H1 (cell line): ENCODE results near the gene KIAA1614. TPM values are rescaled to one million over a fixed set of nuclear protein-coding genes. Genes with fewer than 3 reads are reported as not detected.

Source experiments
- CHD1 ChIP-seq: IDR thresholded peaks from 2 replicates; pipeline ENCODE4 v1.6.1; 2012; ENCODE audit warnings: low read depth, low read length, improper control_type of control experiment
- CTCF ChIP-seq, 3 experiments: IDR thresholded peaks; 1 replicate in 2 of 3; 2 replicates in 1 of 3; pipeline versions ENCODE4 v1.5.1 to v1.6.1; 2011; ENCODE audit warnings: low read length in 3 of 3, mild to moderate bottlenecking in 3 of 3, inconsistent platforms in 2 of 3, low read depth in 1 of 3, moderate library complexity in 1 of 3; ENCODE audit not compliant: insufficient read depth in 1 of 3; ENCODE audit errors: control extremely low read depth in 1 of 3
- NANOG ChIP-seq: IDR thresholded peaks from 2 replicates; pipeline ENCODE4 v1.6.1; 2011; ENCODE audit warnings: low read length, low read depth, mild to moderate bottlenecking, inconsistent platforms; ENCODE audit not compliant: insufficient read depth, poor library complexity, severe bottlenecking
- POLR2AphosphoS5 ChIP-seq: IDR thresholded peaks from 2 replicates; pipeline ENCODE4 v1.6.1; 2011; ENCODE audit warnings: low read depth, low read length
- POU5F1 ChIP-seq: IDR thresholded peaks from 2 replicates; pipeline ENCODE4 v1.6.1; 2011; ENCODE audit warnings: low read depth, mild to moderate bottlenecking, low read length, moderate library complexity
- SIRT6 ChIP-seq: IDR thresholded peaks from one replicate; pipeline ENCODE4 v1.7.1; 2012; ENCODE audit warnings: low read length, inconsistent platforms
- SRF ChIP-seq: IDR thresholded peaks from 2 replicates; pipeline ENCODE4 v1.6.1; 2011; ENCODE audit warnings: mild to moderate bottlenecking, low read depth, low read length, moderate library complexity
- TEAD4 ChIP-seq: IDR thresholded peaks from 2 replicates; pipeline ENCODE4 v1.6.1; 2012; ENCODE audit warnings: low read depth, low read length, inconsistent platforms, mixed read lengths
- polyA plus RNA-seq, 7 experiments: library from polyadenylated mRNA; depleted of rRNA in 3 of 7; stranded (reverse) in 5 of 7; unstranded in 2 of 7; fragments of >200 nt in 5 of 7; fragments of 200-250 nt in 2 of 7; gene quantifications; 1 replicate in 5 of 7; 2 replicates in 1 of 7; 4 replicates in 1 of 7; pipeline versions ENCODE4 v1.2.1 to v1.2.3, GENCODE V29; 2011 to 2013; ENCODE audit warnings: missing spikeins in 2 of 7, mixed read lengths in 2 of 7
- total RNA-seq: library from RNA; stranded (reverse); fragmentation: NEBNext Ultra II Directional; extraction: Animal tissue kit (Norgen Biotek cat#: 25700); gene quantifications from 2 replicates; pipeline ENCODE4 v1.2.1, GENCODE V29; 2021
- TF ChIP-seq, protein P1 (sequence below): IDR thresholded peaks from 2 replicates; pipeline ENCODE4 v1.6.1; 2012; ENCODE audit warnings: low read length, inconsistent platforms

Gene KIAA1614
- total and polyA plus RNA-seq, 2 of the 8 experiments (the other 6 are each of a cell fraction or from before 2014, with no cell fraction given): 1.3 to 3.1 TPM

DNA sequence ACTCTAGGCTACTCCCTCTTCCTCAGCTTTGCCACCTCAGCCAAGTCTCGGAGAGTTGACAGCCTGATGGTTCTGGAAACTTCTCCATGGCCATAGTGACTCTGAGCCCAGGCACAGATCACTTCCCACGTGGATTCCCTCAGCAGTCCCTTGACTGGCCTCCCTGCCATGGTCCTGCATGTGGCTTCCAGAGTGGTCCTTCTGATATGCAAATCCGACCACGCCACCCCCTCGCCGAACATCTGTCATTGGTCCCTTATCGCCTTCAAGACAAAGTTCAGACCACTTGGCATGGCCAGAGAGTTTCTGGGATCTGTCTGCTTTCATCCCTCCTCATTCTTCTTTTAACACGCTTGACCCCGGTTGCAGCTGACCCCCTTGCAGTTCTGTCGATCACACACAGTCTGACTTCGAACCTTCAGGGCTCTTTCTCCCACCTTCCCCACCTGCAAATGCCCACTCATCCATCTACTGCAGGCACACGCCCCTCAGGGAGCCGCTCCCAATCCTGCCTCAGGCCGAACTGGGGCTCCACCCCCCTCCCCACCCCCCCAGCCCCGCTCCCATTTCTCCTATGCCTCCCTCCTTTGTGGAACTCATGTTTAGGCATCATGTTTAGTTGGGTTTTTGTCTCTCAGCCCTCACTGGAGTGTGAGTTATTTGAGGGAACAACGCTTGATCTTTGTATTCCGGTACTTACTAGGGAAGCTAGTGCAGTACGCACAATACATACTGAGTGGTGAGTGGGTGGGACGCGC lies 29.0 kb downstream of the KIAA1614 start (continued):
- no peak for TF ChIP-seq CTCF (IDR thresholded peaks at IDR 0.05; ENCODE audit: control extremely low read depth in 1 of 3, insufficient read depth in 1 of 3, low read depth in 1 of 3, low read length in 3 of 3)
- no peak for TF ChIP-seq POLR2AphosphoS5
- TF ChIP-seq SRF: no peak
- no peak for TF ChIP-seq SIRT6
- TF ChIP-seq CHD1: no peak
- no peak for TF ChIP-seq POU5F1
- TF ChIP-seq NANOG: no peak
- TF ChIP-seq, protein P1, sequence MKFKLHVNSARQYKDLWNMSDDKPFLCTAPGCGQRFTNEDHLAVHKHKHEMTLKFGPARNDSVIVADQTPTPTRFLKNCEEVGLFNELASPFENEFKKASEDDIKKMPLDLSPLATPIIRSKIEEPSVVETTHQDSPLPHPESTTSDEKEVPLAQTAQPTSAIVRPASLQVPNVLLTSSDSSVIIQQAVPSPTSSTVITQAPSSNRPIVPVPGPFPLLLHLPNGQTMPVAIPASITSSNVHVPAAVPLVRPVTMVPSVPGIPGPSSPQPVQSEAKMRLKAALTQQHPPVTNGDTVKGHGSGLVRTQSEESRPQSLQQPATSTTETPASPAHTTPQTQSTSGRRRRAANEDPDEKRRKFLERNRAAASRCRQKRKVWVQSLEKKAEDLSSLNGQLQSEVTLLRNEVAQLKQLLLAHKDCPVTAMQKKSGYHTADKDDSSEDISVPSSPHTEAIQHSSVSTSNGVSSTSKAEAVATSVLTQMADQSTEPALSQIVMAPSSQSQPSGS: no peak
- no peak for TF ChIP-seq TEAD4
